Uterus (tissue), 4 donors: ENCODE measurements around the gene KIF20B. TPM values are rescaled to one million over a fixed set of nuclear protein-coding genes. Genes with fewer than 3 reads are reported as not detected.

Experiments used
- DNase-seq, 2 donors: peaks; one replicate each; pipeline ENCODE4 v3.0.0-alpha.2; 2019 to 2020
- H3K27ac ChIP-seq, 2 donors: fragments of 200-600 bp; sonication (generic); 1 replicate in 1 of 2; 2 replicates in 1 of 2; pipeline ENCODE4 v1.5.1; 2016 to 2018
- H3K27me3 ChIP-seq, 2 donors: fragments of 200-600 bp; sonication (generic); one replicate each; pipeline ENCODE4 v1.5.1; 2018 to 2019; ENCODE audit warnings: control low read depth in 1 of 2
- H3K36me3 ChIP-seq, 2 donors: fragments of 200-600 bp; sonication (generic); one replicate each; pipeline ENCODE4 v1.5.1; 2019; ENCODE audit warnings: control low read depth in 1 of 2
- H3K4me1 ChIP-seq, 2 donors: fragments of 200-600 bp; sonication (generic); one replicate each; pipeline ENCODE4 v1.5.1; 2018 to 2019; ENCODE audit warnings: control low read depth in 1 of 2
- H3K4me3 ChIP-seq, 2 donors: fragments of 200-600 bp; sonication (generic); 1 replicate in 1 of 2; 2 replicates in 1 of 2; pipeline ENCODE4 v1.5.1; 2018 to 2019; ENCODE audit warnings: mild to moderate bottlenecking in 1 of 2
- H3K9me3 ChIP-seq, 2 donors: fragments of 200-600 bp; sonication (generic); one replicate each; pipeline ENCODE4 v1.5.1; 2019; ENCODE audit warnings: control low read depth in 1 of 2
- POLR2A ChIP-seq, 2 donors: fragments of 450-650 bp; IDR thresholded peaks; one replicate each; pipeline ENCODE4 v1.6.1; 2016; ENCODE audit warnings: antibody characterized with exemption in 2 of 2, mild to moderate bottlenecking in 1 of 2, moderate library complexity in 1 of 2
- intact Hi-C: fragments of 100-400 bp; cut with DNase I; formaldehyde crosslinking; loops from one replicate; pipeline ENCODE4 v1.15.1; 2023; ENCODE audit warnings: low total_unique reads
- total RNA-seq, 4 donors: library from RNA; depleted of rRNA in 3 of 4; stranded (reverse); fragments of >200 nt in 3 of 4; gene quantifications; one replicate each; pipeline versions ENCODE4 v1.1.0 to v1.2.4, GENCODE V29; 2014 to 2023
- TF ChIP-seq, protein P1 (sequence below), 4 experiments: fragments of 200-600 bp in 2 of 4; fragments of 450-650 bp in 2 of 4; sonication (generic) in 2 of 4; IDR thresholded peaks; one replicate each; pipeline ENCODE4 v1.5.1; 2016 to 2019; ENCODE audit warnings: antibody characterized with exemption in 4 of 4, mild to moderate bottlenecking in 2 of 4, moderate library complexity in 1 of 4
- donor health status: DM: yes; HTN: yes; CAD: no.

KIF20B gene
- total RNA-seq, 4 donors from 2014 or later = 0.77 to 19.4 (median 6.3) TPM

DNA sequence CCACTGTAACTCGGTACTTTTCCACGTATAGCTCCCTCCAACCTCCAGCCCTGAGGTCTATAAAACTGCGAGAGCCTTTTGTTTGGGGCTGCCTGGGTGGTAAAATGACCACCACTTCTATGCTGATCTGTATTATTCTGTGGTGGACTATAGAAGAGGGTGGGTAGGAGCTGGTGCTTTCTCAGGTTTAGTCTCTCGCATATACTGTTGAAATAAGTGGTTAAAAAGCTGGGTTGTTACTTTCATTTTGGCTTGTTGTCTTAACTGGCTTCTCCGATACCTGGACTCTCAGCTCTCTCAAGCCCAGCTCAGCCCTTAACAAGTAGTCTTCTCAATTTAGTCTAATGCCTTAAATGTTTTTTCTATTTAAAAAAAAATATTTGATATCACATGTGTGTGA is 70.3 kb downstream of the KIF20B start:
- no peaks in the 10 kb centered on the region for H3K4me1 ChIP-seq
- no peak overlapping the region for H3K4me3 ChIP-seq
- no peak for DNase-seq
- H3K9me3 ChIP-seq = no peaks in the 10 kb centered on the region
- TF ChIP-seq, protein P1, sequence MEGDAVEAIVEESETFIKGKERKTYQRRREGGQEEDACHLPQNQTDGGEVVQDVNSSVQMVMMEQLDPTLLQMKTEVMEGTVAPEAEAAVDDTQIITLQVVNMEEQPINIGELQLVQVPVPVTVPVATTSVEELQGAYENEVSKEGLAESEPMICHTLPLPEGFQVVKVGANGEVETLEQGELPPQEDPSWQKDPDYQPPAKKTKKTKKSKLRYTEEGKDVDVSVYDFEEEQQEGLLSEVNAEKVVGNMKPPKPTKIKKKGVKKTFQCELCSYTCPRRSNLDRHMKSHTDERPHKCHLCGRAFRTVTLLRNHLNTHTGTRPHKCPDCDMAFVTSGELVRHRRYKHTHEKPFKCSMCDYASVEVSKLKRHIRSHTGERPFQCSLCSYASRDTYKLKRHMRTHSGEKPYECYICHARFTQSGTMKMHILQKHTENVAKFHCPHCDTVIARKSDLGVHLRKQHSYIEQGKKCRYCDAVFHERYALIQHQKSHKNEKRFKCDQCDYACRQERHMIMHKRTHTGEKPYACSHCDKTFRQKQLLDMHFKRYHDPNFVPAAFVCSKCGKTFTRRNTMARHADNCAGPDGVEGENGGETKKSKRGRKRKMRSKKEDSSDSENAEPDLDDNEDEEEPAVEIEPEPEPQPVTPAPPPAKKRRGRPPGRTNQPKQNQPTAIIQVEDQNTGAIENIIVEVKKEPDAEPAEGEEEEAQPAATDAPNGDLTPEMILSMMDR (IDR thresholded peaks at IDR 0.05) = no peak
- TF ChIP-seq POLR2A (IDR thresholded peaks at IDR 0.05) = no peak
- H3K27ac ChIP-seq = no peak overlapping the region
- H3K36me3 ChIP-seq = no peaks in the 10 kb centered on the region
- intact Hi-C loops = no loop called here
- no peaks in the 10 kb centered on the region for H3K27me3 ChIP-seq

DNA sequence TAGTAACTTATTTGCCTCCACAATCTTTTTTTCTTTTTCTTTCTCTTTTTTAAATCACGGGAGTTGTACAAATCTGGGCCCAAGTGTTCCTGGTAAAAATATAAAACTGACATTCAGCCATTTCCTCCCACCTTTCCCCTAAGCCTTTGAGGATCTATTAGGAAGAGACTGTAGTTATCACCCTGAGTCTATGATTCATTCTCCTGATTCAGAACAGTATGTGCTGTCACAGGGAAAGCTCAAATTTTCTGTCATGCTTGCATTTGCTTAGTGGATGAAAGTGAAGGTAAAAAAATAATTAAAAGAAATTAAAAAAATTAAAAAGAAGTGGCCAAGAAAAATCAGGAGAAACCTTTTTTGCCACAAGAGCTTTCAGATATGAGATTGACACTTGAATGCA is 71.7 kb downstream of the KIF20B start:
- intact Hi-C loops = no loop called here
- no peaks in the 10 kb centered on the region for H3K36me3 ChIP-seq
- no peak overlapping the region for H3K4me3 ChIP-seq
- TF ChIP-seq, protein P1 (IDR thresholded peaks at IDR 0.05) = no peak
- TF ChIP-seq POLR2A (IDR thresholded peaks at IDR 0.05) = no peak
- H3K27ac ChIP-seq = no peak overlapping the region
- no peak for DNase-seq
- no peaks in the 10 kb centered on the region for H3K27me3 ChIP-seq
- no peaks in the 10 kb centered on the region for H3K4me1 ChIP-seq
- H3K9me3 ChIP-seq = no peaks in the 10 kb centered on the region

DNA sequence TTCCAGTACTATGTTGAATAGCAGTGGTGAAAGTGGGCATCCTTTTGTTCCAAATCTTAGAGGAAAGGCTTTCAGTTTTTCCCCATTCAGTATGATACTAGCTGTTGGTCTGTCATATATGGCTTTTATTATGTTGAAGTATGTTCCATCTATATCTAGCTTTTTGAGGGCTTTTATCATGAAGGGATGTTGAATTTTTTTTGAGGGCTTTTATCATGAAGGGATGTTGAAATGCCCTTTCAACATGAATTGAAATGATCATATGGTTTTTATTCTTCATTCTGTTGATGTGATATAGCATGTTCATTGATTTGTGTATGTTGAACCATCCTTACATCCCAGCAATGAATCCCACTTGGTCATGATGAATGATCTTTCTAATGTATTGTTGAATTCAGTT is 75.3 kb downstream of the KIF20B start:
- no peaks in the 10 kb centered on the region for H3K9me3 ChIP-seq
- H3K27ac ChIP-seq = no peak overlapping the region
- TF ChIP-seq, protein P1 (IDR thresholded peaks at IDR 0.05) = no peak
- TF ChIP-seq POLR2A (IDR thresholded peaks at IDR 0.05) = no peak
- H3K4me1 ChIP-seq = no peaks in the 10 kb centered on the region
- intact Hi-C loops = no loop called here
- H3K27me3 ChIP-seq = no peaks in the 10 kb centered on the region
- H3K4me3 ChIP-seq = no peak overlapping the region
- no peak for DNase-seq
- H3K36me3 ChIP-seq = no peaks in the 10 kb centered on the region

DNA sequence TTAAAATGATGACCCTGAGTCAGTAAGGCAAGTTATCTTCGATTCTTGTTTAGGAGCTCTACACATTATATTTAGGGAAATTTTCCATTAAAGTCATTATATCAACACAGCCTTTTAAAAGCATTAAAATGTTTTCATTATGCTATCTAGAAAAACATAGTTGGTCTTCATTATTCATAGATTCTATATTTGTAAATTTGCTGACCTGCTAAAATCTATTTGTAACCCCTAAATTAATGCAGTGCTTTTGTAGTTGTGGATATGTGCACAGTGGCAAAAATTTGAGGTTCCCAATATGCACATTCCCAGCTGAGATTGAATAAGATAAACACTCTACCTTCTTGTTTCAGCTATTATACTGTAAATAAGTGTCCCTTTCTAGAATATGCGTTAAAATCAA is 81.1 kb downstream of the KIF20B start:
- TF ChIP-seq, protein P1 (IDR thresholded peaks at IDR 0.05) = no peak
- TF ChIP-seq POLR2A (IDR thresholded peaks at IDR 0.05) = no peak

DNA sequence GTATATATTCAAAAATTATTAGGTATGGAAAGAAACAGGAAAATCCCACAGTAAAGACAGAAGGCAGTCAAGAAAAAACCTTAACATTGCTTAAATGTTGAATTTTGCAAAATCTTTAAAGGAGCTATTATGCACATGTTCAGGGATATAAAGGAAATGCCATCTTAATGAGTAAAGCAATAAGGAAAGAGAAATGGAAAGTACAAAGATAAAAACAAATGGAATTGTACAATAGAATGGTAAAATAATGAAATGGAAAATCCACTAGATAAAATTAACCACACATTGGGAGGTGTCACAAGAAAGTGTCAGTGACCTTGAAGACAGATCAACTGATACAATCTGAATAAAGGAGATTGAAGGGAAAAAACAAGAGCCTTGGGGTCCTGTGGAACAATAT is 82.0 kb downstream of the KIF20B start:
- DNase-seq = no peak
- Histone ChIP-seq H3K9me3 (no peaks in the 10 kb centered on the region), H3K4me3 (no peak overlapping the region), H3K27me3 (no peaks in the 10 kb centered on the region), H3K36me3 (no peaks in the 10 kb centered on the region), H3K27ac (no peak overlapping the region), H3K4me1 (no peaks in the 10 kb centered on the region)
- intact Hi-C loops = no loop called here
- TF ChIP-seq POLR2A (IDR thresholded peaks at IDR 0.05) = no peak
- TF ChIP-seq, protein P1 (IDR thresholded peaks at IDR 0.05) = no peak

More for the DNA sequence above, 81.1 kb downstream of the KIF20B start:
- H3K36me3 ChIP-seq = no peaks in the 10 kb centered on the region
- no peaks in the 10 kb centered on the region for H3K9me3 ChIP-seq
- DNase-seq = no peak
- H3K4me3 ChIP-seq = no peak overlapping the region
- H3K27me3 ChIP-seq = no peaks in the 10 kb centered on the region
- H3K4me1 ChIP-seq = no peaks in the 10 kb centered on the region
- intact Hi-C loops = no loop called here
- H3K27ac ChIP-seq = no peak overlapping the region
